Adrenal gland (tissue), 5 donors: ENCODE data around the gene CPLX4.

ENCODE experiments used
- CTCF ChIP-seq, 6 experiments: fragments of 450-650 bp in 4 of 6; fragments of 200-600 bp in 2 of 6; sonication (generic) in 1 of 6; IDR thresholded peaks; 1 replicate in 5 of 6; 2 replicates in 1 of 6; pipeline versions ENCODE4 v1.5.1 to v1.8.0; 2016 to 2021; ENCODE audit warnings: antibody characterized with exemption in 6 of 6, mild to moderate bottlenecking in 2 of 6, moderate library complexity in 1 of 6
- POLR2A ChIP-seq, 2 donors: fragments of 450-650 bp; IDR thresholded peaks; one replicate each; pipeline ENCODE4 v1.6.1; 2017; ENCODE audit warnings: antibody characterized with exemption in 2 of 2, mild to moderate bottlenecking in 2 of 2, moderate library complexity in 1 of 2
- donor health status: DM: no; HTN: no; CAD: no.

- TF ChIP-seq POLR2A (IDR thresholded peaks at IDR 0.05) (no peak), CTCF (IDR thresholded peaks at IDR 0.05) (no peak)
These were observed 14.5 kb upstream of the CPLX4 start for GRCh38 chr18:59332986-59333385.
